ENCODE measurements around the gene MAD2L1. TPM values are rescaled to one million over a fixed set of nuclear protein-coding genes. Genes with fewer than 3 reads are reported as not detected.
A peak's percentile ranks its signal among the peaks of the same experiment; 100 is the strongest.

MAD2L1 gene
- total and polyA plus RNA-seq, 2 of the 13 experiments (the other 11 are each of a cell fraction or from before 2014, with no cell fraction given), result 40.6 to 109 TPM

DNA sequence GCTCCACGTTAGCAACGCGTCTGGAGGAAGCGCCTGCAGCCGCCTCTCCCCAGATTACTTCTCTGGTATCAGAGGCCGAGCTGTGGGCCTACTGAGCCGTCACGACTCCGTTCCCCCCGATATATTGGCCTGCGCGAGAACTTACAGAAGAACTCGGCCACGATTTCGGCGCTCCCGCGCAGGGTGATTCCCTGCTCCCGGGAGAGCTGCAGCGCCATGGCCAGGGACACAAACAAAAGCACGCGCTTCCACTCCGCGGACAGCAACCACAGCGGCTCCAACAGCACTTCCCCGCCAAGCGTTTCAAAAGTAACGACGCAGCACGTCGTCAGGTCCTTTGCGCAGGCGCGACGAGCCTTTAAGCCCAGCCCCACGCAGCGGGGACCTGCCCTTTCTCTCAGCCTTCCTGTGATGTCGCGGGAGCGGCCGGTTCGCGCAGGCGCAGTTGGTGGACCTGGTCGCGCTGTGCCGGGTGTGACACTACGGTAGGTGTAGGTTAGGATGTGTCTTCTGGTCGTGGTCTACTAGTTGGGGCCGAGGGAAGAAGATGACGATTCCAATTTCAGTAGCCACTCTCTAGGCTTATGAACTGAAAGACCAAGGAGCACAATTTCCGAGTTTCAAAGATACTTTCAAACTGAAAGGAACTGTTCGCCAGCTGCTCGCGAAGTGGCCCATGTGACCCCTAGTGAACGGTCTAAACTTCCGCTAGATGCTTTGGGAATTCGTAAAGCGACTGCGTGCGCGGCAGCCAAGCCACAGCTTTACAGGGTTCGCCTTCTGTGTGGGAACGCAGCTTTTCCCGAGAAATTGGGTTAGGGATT, at the start of gene MAD2L1 (continued):
- TF ChIP-seq, protein P1, sequence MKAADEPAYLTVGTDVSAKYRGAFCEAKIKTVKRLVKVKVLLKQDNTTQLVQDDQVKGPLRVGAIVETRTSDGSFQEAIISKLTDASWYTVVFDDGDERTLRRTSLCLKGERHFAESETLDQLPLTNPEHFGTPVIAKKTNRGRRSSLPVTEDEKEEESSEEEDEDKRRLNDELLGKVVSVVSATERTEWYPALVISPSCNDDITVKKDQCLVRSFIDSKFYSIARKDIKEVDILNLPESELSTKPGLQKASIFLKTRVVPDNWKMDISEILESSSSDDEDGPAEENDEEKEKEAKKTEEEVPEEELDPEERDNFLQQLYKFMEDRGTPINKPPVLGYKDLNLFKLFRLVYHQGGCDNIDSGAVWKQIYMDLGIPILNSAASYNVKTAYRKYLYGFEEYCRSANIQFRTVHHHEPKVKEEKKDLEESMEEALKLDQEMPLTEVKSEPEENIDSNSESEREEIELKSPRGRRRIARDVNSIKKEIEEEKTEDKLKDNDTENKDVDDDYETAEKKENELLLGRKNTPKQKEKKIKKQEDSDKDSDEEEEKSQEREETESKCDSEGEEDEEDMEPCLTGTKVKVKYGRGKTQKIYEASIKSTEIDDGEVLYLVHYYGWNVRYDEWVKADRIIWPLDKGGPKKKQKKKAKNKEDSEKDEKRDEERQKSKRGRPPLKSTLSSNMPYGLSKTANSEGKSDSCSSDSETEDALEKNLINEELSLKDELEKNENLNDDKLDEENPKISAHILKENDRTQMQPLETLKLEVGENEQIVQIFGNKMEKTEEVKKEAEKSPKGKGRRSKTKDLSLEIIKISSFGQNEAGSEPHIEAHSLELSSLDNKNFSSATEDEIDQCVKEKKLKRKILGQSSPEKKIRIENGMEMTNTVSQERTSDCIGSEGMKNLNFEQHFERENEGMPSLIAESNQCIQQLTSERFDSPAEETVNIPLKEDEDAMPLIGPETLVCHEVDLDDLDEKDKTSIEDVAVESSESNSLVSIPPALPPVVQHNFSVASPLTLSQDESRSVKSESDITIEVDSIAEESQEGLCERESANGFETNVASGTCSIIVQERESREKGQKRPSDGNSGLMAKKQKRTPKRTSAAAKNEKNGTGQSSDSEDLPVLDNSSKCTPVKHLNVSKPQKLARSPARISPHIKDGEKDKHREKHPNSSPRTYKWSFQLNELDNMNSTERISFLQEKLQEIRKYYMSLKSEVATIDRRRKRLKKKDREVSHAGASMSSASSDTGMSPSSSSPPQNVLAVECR (CRISPR knock-in tag; IDR thresholded peaks at IDR 0.05; ENCODE audit: borderline replicate concordance), result peak; percentile 100
- TF ChIP-seq, protein P2, sequence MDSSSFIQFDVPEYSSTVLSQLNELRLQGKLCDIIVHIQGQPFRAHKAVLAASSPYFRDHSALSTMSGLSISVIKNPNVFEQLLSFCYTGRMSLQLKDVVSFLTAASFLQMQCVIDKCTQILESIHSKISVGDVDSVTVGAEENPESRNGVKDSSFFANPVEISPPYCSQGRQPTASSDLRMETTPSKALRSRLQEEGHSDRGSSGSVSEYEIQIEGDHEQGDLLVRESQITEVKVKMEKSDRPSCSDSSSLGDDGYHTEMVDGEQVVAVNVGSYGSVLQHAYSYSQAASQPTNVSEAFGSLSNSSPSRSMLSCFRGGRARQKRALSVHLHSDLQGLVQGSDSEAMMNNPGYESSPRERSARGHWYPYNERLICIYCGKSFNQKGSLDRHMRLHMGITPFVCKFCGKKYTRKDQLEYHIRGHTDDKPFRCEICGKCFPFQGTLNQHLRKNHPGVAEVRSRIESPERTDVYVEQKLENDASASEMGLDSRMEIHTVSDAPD (CRISPR knock-in tag; IDR thresholded peaks at IDR 0.05), result no peak
- no peak for TF ChIP-seq CREBL2 (CRISPR knock-in tag; IDR thresholded peaks at IDR 0.05; ENCODE audit: borderline replicate concordance)
- TF ChIP-seq ZNF549 (CRISPR knock-in tag; IDR thresholded peaks at IDR 0.05), result no peak
- peak; percentile 99 for TF ChIP-seq SIN3A (IDR thresholded peaks at IDR 0.05; ENCODE audit: borderline replicate concordance, low read depth, low read length)
- TF ChIP-seq, protein P3, sequence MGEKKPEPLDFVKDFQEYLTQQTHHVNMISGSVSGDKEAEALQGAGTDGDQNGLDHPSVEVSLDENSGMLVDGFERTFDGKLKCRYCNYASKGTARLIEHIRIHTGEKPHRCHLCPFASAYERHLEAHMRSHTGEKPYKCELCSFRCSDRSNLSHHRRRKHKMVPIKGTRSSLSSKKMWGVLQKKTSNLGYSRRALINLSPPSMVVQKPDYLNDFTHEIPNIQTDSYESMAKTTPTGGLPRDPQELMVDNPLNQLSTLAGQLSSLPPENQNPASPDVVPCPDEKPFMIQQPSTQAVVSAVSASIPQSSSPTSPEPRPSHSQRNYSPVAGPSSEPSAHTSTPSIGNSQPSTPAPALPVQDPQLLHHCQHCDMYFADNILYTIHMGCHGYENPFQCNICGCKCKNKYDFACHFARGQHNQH (CRISPR knock-in tag; IDR thresholded peaks at IDR 0.05), result no peak; the same call in 1 of the 2 replicates
- TF ChIP-seq, protein P4, sequence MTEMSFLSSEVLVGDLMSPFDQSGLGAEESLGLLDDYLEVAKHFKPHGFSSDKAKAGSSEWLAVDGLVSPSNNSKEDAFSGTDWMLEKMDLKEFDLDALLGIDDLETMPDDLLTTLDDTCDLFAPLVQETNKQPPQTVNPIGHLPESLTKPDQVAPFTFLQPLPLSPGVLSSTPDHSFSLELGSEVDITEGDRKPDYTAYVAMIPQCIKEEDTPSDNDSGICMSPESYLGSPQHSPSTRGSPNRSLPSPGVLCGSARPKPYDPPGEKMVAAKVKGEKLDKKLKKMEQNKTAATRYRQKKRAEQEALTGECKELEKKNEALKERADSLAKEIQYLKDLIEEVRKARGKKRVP (CRISPR knock-in tag; IDR thresholded peaks at IDR 0.05), result peak in 1 of 2 experiments; percentile 64; a peak in 2 of 4 replicates
- no peak for TF ChIP-seq FOXO4 (CRISPR knock-in tag; conservative IDR thresholded peaks at IDR 0.05)
- peak; percentile 27; the same call in 1 of the 2 replicates for TF ChIP-seq RFXANK (CRISPR knock-in tag; IDR thresholded peaks at IDR 0.05)
- no peak for TF ChIP-seq GTF2F1 (IDR thresholded peaks at IDR 0.05; ENCODE audit: low read length)
- TF ChIP-seq ZNF879 (CRISPR knock-in tag; IDR thresholded peaks at IDR 0.05), result peak; percentile 81
- TF ChIP-seq FOXP1 (IDR thresholded peaks at IDR 0.05), result no peak
- no peak for TF ChIP-seq FOXP1 (CRISPR knock-in tag; IDR thresholded peaks at IDR 0.05)
- TF ChIP-seq PAWR (CRISPR knock-in tag; IDR thresholded peaks at IDR 0.05; ENCODE audit: borderline replicate concordance), result no peak
- peak; percentile 36; the same call in 1 of the 2 replicates for TF ChIP-seq KLF9 (CRISPR knock-in tag; IDR thresholded peaks at IDR 0.05; ENCODE audit: low read depth)
- TF ChIP-seq ZNF773 (CRISPR knock-in tag; IDR thresholded peaks at IDR 0.05; ENCODE audit: borderline replicate concordance), result no peak
- TF ChIP-seq HOMEZ (CRISPR knock-in tag; IDR thresholded peaks at IDR 0.05; ENCODE audit: low read depth), result peak; percentile 42; the same call in 1 of the 2 replicates
- no peak for TF ChIP-seq ZNF17 (CRISPR knock-in tag; IDR thresholded peaks at IDR 0.05)
